ENCODE data around the gene TNNT3.

TNNT3 gene

DNA sequence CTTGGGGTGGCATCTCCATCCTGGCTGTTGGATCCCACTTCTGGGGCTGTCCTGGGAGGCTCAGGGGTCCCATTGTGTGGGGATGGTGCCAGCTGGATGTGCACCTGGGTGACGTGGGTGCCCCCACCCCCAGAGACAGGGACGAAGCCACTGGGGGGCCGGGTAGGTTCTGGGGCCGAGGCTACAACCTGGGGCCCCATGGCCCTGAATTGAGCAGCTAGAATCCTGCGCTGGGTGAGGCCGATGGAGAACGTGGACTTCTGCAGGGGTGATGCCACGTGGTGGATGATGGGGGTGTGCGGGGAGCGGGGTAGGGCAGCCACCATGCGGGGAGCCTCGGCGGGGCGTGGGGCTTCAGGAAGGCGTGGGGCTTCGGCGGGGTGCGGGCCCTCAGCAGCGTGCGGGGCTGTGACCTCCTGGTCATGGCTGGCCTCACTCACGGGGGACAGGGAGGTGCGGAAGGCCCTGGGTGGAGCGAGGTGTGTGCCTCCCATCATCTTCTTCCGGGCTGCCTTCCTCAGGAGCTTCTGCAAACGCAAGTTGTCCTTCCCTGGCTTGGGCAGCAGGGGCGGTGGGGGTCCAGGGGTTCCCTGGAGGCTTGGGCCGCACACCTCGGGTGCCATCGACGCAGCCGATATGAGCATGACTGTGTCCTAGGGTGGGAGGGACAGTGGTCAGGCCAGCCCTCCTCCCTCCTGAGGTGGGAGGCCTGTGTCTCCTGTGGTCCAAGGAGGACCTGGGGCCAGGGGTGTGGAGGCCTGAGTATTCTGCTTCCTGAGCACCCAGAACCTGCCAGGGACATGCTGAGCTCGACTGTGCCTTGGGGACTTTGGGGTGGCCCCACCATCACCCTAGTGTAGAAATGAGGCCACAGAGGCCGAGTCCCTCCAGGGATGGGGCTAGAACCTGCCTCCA lies 29.3 kb upstream of the TNNT3 start:
- peaks cover 3% of the 10 kb centered on the region for H3K27me3 ChIP-seq (ENCODE audit: control insufficient read depth, insufficient read depth, low read length, poor library complexity, severe bottlenecking)
- no peak overlapping the region for H3K27ac ChIP-seq (ENCODE audit: insufficient read depth, low read depth, low read length, poor library complexity, severe bottlenecking)

DNA sequence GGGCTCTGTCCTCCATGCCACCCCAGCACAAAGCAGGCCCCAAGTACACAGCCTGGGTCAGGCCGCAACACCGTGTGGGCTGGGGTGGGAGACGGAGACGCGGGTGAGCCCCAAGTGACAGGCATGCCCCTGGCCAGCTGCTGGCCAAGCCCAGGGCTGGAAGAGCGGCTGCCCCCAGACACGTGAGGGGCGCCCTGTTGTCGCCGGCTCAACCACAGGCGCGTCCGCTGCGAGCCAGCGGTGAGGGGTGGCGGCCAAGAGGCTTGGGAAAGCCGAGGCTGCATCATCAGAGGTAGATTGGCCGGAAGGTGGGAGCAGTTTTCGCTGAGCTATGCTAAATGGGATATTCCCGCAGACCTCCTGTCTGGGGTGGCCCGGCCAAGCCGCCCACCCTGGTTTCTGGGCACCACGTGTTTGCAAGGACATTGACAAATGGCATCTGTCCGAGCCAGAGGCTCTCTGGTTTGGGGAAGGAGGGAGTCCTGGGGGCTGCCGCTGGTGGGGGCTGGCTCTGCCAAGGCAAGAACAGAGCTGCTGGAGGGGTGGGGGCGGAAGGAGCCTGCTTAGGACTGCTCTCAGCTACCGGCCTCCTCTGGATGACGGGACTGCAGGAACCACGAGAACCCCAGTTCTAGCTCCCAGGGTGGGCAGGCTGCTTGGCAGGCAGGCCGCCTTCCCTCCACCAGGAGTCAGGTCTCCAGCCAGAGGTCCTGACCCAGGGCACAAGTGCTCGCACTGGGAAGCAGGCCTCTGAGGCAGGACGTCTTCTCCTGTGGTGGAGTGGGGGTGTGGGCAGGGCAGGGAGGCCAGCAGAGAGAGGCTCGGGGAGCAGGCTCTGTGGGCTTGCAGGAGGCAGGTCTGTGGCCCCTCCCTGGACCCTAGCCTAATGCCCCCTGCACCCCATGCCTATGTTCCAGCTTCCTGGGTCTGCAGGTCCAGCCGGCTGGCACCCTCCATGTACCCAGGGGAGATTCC lies 28.4 kb upstream of the TNNT3 start:
- no peaks in the 10 kb centered on the region for H3K9me3 ChIP-seq (ENCODE audit: control insufficient read depth, low read length)
- no peak overlapping the region for H3K27ac ChIP-seq (ENCODE audit: insufficient read depth, low read depth, low read length, poor library complexity, severe bottlenecking)
- H3K36me3 ChIP-seq (ENCODE audit: control insufficient read depth, insufficient read depth, low read length): no peaks in the 10 kb centered on the region
- no peaks in the 10 kb centered on the region for H3K4me1 ChIP-seq (ENCODE audit: control insufficient read depth, insufficient read depth, low read length)
- 93% methylated on average over 34 of the region's 34 CpGs for WGBS, 2 experiments
- H3K4me3 ChIP-seq (ENCODE audit: insufficient read depth, low read depth, low read length): no peak overlapping the region
- no peaks in the 10 kb centered on the region for H3K27me3 ChIP-seq (ENCODE audit: control insufficient read depth, insufficient read depth, low read length, poor library complexity, severe bottlenecking)

More for the DNA sequence above, 29.3 kb upstream of the TNNT3 start:
- no peaks in the 10 kb centered on the region for H3K4me1 ChIP-seq (ENCODE audit: control insufficient read depth, insufficient read depth, low read length)
- H3K36me3 ChIP-seq (ENCODE audit: control insufficient read depth, insufficient read depth, low read length): no peaks in the 10 kb centered on the region
- H3K4me3 ChIP-seq (ENCODE audit: insufficient read depth, low read depth, low read length): no peak overlapping the region
- 94 to 95% methylated on average over 33 of the region's 33 CpGs for WGBS, 2 experiments
- H3K9me3 ChIP-seq (ENCODE audit: control insufficient read depth, low read length): no peaks in the 10 kb centered on the region

DNA sequence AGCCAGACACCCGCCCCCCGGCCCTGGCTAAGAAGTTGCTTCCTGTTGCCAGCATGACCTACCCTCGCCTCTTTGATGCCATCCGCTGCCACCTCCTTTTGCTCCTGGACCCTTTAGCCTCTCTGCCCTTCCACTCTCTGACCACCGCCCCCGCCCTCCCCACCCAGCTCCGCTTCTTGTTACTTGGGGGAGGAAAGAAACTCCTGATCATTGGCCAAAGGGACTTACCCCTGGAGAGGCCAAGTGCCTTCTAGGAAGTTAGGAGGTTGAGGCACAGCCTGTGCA lies 27.7 kb upstream of the TNNT3 start, which contains the start of gene PRR33:
Gene PRR33 (minus strand): TSS at position 65 of the 285 bp plus-strand sequence. CDS start 1,311 bp downstream, outside the sequence.
- 90 to 96% methylated on average over 7 of the region's 7 CpGs for WGBS, 2 experiments
- H3K27ac ChIP-seq (ENCODE audit: insufficient read depth, low read depth, low read length, poor library complexity, severe bottlenecking): no peak within 1 kb of the TSS
- H3K27me3 ChIP-seq (ENCODE audit: control insufficient read depth, insufficient read depth, low read length, poor library complexity, severe bottlenecking): no peaks in the 10 kb centered on the region
- no peaks in the 10 kb centered on the region for H3K36me3 ChIP-seq (ENCODE audit: control insufficient read depth, insufficient read depth, low read length)
- no peak within 1 kb of the TSS for H3K4me3 ChIP-seq (ENCODE audit: insufficient read depth, low read depth, low read length)
- H3K9me3 ChIP-seq (ENCODE audit: control insufficient read depth, low read length): no peaks in the 10 kb centered on the region
- no peaks in the 10 kb centered on the region for H3K4me1 ChIP-seq (ENCODE audit: control insufficient read depth, insufficient read depth, low read length)

DNA sequence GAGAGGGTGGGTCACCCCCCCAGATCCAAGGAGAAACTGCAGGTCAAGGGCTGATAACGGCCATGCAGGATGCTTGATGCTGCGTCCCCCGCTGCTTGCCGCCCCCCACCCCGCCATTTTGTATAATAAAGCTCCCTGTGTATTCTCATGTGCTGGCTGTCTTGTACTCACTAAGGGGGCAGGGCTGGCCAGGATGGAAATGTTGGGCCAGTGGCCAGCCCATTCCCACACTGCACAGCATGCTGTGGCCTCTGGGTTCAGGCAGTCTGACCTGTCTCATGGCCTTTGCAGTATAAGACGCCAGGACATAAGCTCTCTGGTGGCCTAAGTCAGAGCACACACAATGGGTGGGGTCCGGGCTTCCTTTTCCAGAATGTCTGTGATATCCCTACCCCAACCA lies 27.4 kb upstream of the TNNT3 start:
- Histone ChIP-seq H3K4me3 (ENCODE audit: insufficient read depth, low read depth, low read length) (no peak overlapping the region), H3K27ac (ENCODE audit: insufficient read depth, low read depth, low read length, poor library complexity, severe bottlenecking) (no peak overlapping the region), H3K4me1 (ENCODE audit: control insufficient read depth, insufficient read depth, low read length) (no peaks in the 10 kb centered on the region), H3K9me3 (ENCODE audit: control insufficient read depth, low read length) (no peaks in the 10 kb centered on the region), H3K27me3 (ENCODE audit: control insufficient read depth, insufficient read depth, low read length, poor library complexity, severe bottlenecking) (no peaks in the 10 kb centered on the region), H3K36me3 (ENCODE audit: control insufficient read depth, insufficient read depth, low read length) (no peaks in the 10 kb centered on the region)
- 90 to 91% methylated on average over 7 of the region's 7 CpGs for WGBS, 2 experiments

DNA sequence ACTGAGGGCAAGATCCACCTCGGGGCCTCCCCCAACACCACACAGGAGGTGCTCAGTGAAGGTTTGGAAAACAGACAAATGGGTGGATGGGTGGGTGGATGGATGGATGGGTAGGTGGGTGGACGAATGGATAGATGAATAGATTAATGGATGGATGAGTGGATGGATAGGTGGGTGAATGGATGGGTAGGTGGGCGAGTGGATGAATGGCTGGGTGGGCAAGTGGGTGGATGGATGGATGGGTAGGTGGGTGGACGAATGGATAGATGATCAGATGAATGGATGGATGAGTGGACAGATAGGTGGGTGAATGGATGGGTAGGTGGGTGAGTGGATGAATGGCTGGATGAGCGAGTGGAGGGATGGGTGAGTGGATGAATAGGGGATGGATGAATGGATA lies 26.9 kb upstream of the TNNT3 start:
- H3K27me3 ChIP-seq (ENCODE audit: control insufficient read depth, insufficient read depth, low read length, poor library complexity, severe bottlenecking): no peaks in the 10 kb centered on the region
- whole genome bisulfite sequencing, 2 experiments: 78% methylated on average over 5 of the region's 5 CpGs
- H3K4me3 ChIP-seq (ENCODE audit: insufficient read depth, low read depth, low read length): no peak overlapping the region
- H3K36me3 ChIP-seq (ENCODE audit: control insufficient read depth, insufficient read depth, low read length): no peaks in the 10 kb centered on the region
- H3K27ac ChIP-seq (ENCODE audit: insufficient read depth, low read depth, low read length, poor library complexity, severe bottlenecking): no peak overlapping the region
- H3K4me1 ChIP-seq (ENCODE audit: control insufficient read depth, insufficient read depth, low read length): no peaks in the 10 kb centered on the region
- no peaks in the 10 kb centered on the region for H3K9me3 ChIP-seq (ENCODE audit: control insufficient read depth, low read length)

DNA sequence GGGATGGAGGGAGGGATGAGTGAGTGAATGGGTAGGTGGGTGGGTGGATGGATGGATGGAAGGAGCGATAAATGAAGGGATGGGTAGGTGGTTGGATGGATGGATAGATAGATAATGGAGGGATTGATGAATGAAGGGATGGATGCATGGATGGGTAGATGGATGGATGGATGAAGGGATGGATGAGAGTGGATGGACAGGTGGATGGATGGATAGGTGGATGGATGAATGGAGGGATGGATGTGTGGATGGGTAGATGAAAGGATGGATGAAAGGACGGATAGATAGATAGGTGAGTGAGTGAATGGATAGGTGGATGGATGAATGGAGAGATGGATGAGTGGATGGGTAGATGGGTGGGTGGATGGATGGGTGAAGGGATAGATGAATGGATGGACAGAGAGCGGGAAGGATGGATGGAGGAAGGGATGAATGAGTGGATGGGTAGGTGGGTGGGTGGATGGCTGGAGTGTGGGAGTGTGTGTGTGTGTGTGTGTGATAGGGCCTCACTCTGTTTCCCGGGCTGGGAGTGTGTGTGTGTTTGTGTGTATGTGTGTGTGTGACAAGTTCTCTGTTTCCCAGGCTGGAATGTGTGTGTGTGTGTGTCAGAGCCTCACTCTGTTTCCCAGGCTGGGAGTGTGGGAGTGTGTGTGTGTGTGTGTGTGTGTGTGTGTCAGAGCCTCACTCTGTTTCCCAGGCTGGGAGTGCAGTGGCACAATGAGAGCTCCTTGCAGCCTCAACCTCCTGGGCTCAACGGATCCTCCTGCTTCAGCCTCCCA lies 25.7 kb upstream of the TNNT3 start:
- no peaks in the 10 kb centered on the region for H3K36me3 ChIP-seq (ENCODE audit: control insufficient read depth, insufficient read depth, low read length)
- no peaks in the 10 kb centered on the region for H3K4me1 ChIP-seq (ENCODE audit: control insufficient read depth, insufficient read depth, low read length)
- no peaks in the 10 kb centered on the region for H3K27me3 ChIP-seq (ENCODE audit: control insufficient read depth, insufficient read depth, low read length, poor library complexity, severe bottlenecking)
- H3K4me3 ChIP-seq (ENCODE audit: insufficient read depth, low read depth, low read length): no peak overlapping the region
- WGBS, 2 experiments: 83 to 86% methylated on average over 5 of the region's 5 CpGs
- no peaks in the 10 kb centered on the region for H3K9me3 ChIP-seq (ENCODE audit: control insufficient read depth, low read length)
- H3K27ac ChIP-seq (ENCODE audit: insufficient read depth, low read depth, low read length, poor library complexity, severe bottlenecking): no peak overlapping the region

DNA sequence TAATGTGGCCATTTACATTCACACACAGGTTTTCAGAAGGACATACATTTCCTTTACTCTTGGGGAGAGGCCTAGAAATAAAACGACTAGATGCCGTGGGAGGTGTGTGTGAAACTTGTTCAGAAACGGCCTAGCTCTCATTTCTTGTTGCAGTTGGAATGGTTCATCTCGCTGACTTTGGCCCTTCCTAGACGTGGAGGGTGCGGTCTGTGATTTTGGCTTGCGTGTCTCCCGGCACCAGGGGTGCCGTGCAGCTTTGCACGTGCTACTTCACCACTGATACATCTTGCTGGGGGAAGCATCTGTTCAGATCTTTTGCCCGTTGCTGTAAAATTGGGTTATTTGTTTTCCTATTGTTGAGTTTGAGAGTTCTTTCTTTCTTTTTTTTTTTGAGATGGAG lies 24.7 kb upstream of the TNNT3 start:
- Histone ChIP-seq H3K4me3 (ENCODE audit: insufficient read depth, low read depth, low read length) (no peak overlapping the region), H3K27ac (ENCODE audit: insufficient read depth, low read depth, low read length, poor library complexity, severe bottlenecking) (no peak overlapping the region), H3K4me1 (ENCODE audit: control insufficient read depth, insufficient read depth, low read length) (no peaks in the 10 kb centered on the region), H3K27me3 (ENCODE audit: control insufficient read depth, insufficient read depth, low read length, poor library complexity, severe bottlenecking) (no peaks in the 10 kb centered on the region), H3K9me3 (ENCODE audit: control insufficient read depth, low read length) (no peaks in the 10 kb centered on the region), H3K36me3 (ENCODE audit: control insufficient read depth, insufficient read depth, low read length) (no peaks in the 10 kb centered on the region)
- WGBS, 2 experiments: 95 to 97% methylated on average over 11 of the region's 11 CpGs

DNA sequence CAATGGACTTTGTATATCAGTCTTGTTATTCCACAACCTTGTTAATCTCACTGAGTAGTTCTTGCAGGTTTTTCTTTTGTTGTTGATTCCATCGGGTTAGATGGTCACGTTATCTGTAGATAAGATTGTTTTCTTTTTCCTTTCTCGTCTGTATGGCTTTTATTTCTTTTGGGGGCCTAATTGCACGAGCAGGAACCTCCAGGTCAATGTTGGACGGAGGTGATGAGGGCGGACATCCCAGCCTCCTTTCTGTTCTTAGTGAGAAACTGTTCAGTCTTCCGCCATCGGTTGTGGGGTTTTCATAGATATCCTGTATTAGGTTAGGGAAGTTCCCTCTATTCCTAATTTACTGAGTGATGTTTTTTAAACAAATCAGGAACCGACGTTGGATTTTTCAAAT lies 23.0 kb upstream of the TNNT3 start:
- Histone ChIP-seq H3K9me3 (ENCODE audit: control insufficient read depth, low read length) (no peaks in the 10 kb centered on the region), H3K27ac (ENCODE audit: insufficient read depth, low read depth, low read length, poor library complexity, severe bottlenecking) (no peak overlapping the region), H3K4me1 (ENCODE audit: control insufficient read depth, insufficient read depth, low read length) (no peaks in the 10 kb centered on the region), H3K36me3 (ENCODE audit: control insufficient read depth, insufficient read depth, low read length) (no peaks in the 10 kb centered on the region), H3K27me3 (ENCODE audit: control insufficient read depth, insufficient read depth, low read length, poor library complexity, severe bottlenecking) (no peaks in the 10 kb centered on the region), H3K4me3 (ENCODE audit: insufficient read depth, low read depth, low read length) (no peak overlapping the region)
- WGBS, 2 experiments: 87 to 91% methylated on average over 8 to 10 of the region's 10 CpGs

DNA sequence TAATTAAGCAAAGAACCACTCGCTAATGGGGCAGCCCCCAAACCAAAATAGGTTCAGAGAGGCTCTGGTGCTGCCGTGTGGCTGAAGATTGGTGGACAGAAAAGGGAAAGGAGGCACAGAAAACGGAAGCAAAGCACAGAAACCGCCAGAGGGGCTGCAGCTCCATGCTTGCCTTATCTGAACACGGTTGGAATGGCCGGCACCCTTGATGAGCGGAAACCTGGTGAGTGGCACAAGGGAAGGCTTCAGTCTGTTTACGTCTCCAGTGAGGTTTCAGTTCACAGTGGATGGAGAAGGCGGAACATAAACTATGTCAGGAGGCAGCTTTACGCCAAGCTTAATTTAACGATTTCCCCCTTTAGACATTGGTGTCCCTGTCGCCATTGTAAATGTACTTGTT lies 22.6 kb upstream of the TNNT3 start:
- no peak overlapping the region for H3K27ac ChIP-seq (ENCODE audit: insufficient read depth, low read depth, low read length, poor library complexity, severe bottlenecking)
- no peaks in the 10 kb centered on the region for H3K9me3 ChIP-seq (ENCODE audit: control insufficient read depth, low read length)
- whole genome bisulfite sequencing, 2 experiments: 92 to 93% methylated on average over 12 of the region's 12 CpGs
- no peak overlapping the region for H3K4me3 ChIP-seq (ENCODE audit: insufficient read depth, low read depth, low read length)
- H3K27me3 ChIP-seq (ENCODE audit: control insufficient read depth, insufficient read depth, low read length, poor library complexity, severe bottlenecking): no peaks in the 10 kb centered on the region
- H3K36me3 ChIP-seq (ENCODE audit: control insufficient read depth, insufficient read depth, low read length): no peaks in the 10 kb centered on the region
- H3K4me1 ChIP-seq (ENCODE audit: control insufficient read depth, insufficient read depth, low read length): no peaks in the 10 kb centered on the region
